ENCODE results near the gene NDNF. TPM values are rescaled to one million over a fixed set of nuclear protein-coding genes. Genes with fewer than 3 reads are reported as not detected.

The NDNF gene
- total RNA-seq, 1 donor from 2014 or later = 0.14 TPM

DNA sequence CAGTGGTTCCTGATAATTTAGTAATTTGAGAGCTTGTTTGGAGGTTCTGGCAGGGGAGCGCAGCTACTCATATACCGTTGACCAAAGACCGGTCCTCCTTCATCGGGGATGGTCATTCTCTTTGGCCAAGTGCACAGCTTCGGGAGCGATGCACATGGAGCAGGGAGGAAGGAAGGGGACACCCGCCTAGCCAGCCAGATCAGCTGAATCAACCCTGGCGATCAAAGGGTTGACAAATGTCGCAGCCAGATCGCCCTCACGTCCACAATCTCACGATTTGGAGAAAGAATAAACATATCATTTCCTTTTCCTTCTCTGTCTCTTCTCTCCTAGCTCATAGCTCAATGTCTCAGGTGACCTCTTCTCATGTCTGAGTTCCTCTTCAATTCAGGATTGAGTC is 11.1 kb downstream of the NDNF start:
- Mint-ChIP-seq H3K27ac (no peak overlapping the region), H3K9me3 (no peaks in the 10 kb centered on the region), H3K27me3 (peaks cover 71% of the 10 kb centered on the region), H3K4me1 (no peaks in the 10 kb centered on the region), H3K4me3 (no peak overlapping the region), H3K36me3 (ENCODE audit: low read depth) (no peaks in the 10 kb centered on the region)
- DNase-seq = no peak
- intact Hi-C loops (cut with micrococcal nuclease) = no loop called here

- Mint-ChIP-seq H3K4me3 (no peak overlapping the region), H3K27me3 (peaks cover 65% of the 10 kb centered on the region)
Observed at GRCh38 chr4:121057466-121057922, 14.8 kb downstream of the NDNF start.

GRCh38 chr4:121056066-121056465 is 16.3 kb downstream of the NDNF start:
- intact Hi-C loops (cut with micrococcal nuclease) = no loop called here
- H3K4me3 Mint-ChIP-seq = no peak overlapping the region
- H3K27me3 Mint-ChIP-seq = peaks cover 58% of the 10 kb centered on the region
- no peaks in the 10 kb centered on the region for H3K36me3 Mint-ChIP-seq (ENCODE audit: low read depth)
- DNase-seq = no peak
- no peak overlapping the region for H3K27ac Mint-ChIP-seq
- peaks cover 6% of the 10 kb centered on the region for H3K4me1 Mint-ChIP-seq
- no peaks in the 10 kb centered on the region for H3K9me3 Mint-ChIP-seq

More at GRCh38 chr4:121057466-121057922, 14.8 kb downstream of the NDNF start:
- Mint-ChIP-seq H3K36me3 (ENCODE audit: low read depth) (no peaks in the 10 kb centered on the region), H3K27ac (no peak overlapping the region), H3K9me3 (no peaks in the 10 kb centered on the region), H3K4me1 (peaks cover 6% of the 10 kb centered on the region)
- intact Hi-C loops (cut with micrococcal nuclease) = no loop called here
- DNase-seq = no peak

- no peak overlapping the region for H3K4me3 Mint-ChIP-seq
- no peak overlapping the region for H3K27ac Mint-ChIP-seq
- intact Hi-C loops (cut with micrococcal nuclease) = no loop called here
- no peak for DNase-seq
- H3K36me3 Mint-ChIP-seq (ENCODE audit: low read depth) = no peaks in the 10 kb centered on the region
- no peaks in the 10 kb centered on the region for H3K9me3 Mint-ChIP-seq
- peaks cover 53% of the 10 kb centered on the region for H3K27me3 Mint-ChIP-seq
- peaks cover 6% of the 10 kb centered on the region for H3K4me1 Mint-ChIP-seq
Observed at GRCh38 chr4:121054373-121054772, 18.0 kb downstream of the NDNF start.

DNA sequence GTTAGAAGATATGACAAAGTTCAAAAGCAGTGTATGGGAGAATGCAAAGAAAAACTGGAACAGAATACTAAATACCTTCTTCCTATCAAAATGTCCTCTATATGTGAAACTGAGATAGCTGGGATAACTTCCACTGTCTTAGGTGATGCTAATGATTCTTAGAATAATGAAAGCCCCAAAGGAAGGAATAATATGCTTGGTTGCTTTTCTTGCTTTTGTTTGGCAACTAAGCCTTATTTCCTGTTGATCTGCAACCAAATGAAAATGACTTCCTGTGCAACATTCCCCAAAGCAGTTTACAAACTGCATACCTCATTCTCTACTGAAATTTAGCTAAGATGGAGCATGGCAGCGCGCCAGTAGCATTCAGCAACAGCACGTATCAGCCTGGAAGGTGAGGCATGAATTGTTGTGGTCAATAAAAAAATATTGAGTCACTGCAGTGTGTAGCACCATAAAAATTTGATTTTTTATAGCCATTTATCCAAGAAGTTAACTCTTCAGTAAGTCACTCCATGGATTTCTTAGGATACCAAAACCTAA is 18.7 kb downstream of the NDNF start:
- no peaks in the 10 kb centered on the region for H3K9me3 Mint-ChIP-seq
- H3K27me3 Mint-ChIP-seq = peaks cover 55% of the 10 kb centered on the region
- H3K4me1 Mint-ChIP-seq = peaks cover 6% of the 10 kb centered on the region
- no peak overlapping the region for H3K27ac Mint-ChIP-seq
- no peaks in the 10 kb centered on the region for H3K36me3 Mint-ChIP-seq (ENCODE audit: low read depth)
- no peak for DNase-seq
- no peak overlapping the region for H3K4me3 Mint-ChIP-seq
- intact Hi-C loops (cut with micrococcal nuclease) = no loop called here

DNA sequence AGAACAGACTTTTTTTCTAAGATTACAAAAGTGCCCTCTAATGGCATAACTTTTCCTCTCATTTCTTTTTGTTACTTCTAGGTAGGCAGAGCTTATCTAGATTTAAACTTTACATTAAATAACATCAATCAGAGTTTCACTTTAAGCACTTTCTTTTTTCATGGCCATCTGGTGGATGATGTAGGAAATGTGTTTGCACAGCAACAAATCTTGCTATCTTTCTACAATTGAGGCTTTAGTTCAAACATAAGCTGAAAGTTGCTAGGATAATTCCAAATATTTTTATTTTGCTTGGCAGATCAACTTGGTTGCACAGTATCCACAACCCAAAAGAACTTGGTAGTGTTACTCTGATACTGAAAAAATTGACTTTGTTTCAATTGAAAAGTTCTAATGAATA is 22.0 kb downstream of the NDNF start:
- Mint-ChIP-seq H3K4me1 (peaks cover 6% of the 10 kb centered on the region), H3K27me3 (peaks cover 48% of the 10 kb centered on the region), H3K27ac (no peak overlapping the region), H3K4me3 (no peak overlapping the region), H3K36me3 (ENCODE audit: low read depth) (no peaks in the 10 kb centered on the region), H3K9me3 (no peaks in the 10 kb centered on the region)
- no peak for DNase-seq
- intact Hi-C loops (cut with micrococcal nuclease) = no loop called here

GRCh38 chr4:121049072-121049599 is 23.2 kb downstream of the NDNF start:
- no peak for DNase-seq

GRCh38 chr4:121048165-121048564 is 24.2 kb downstream of the NDNF start:
- DNase-seq = no peak
- intact Hi-C loops (cut with micrococcal nuclease) = no loop called here

More at GRCh38 chr4:121049072-121049599, 23.2 kb downstream of the NDNF start:
- H3K27ac Mint-ChIP-seq = no peak overlapping the region
- H3K27me3 Mint-ChIP-seq = peaks cover 46% of the 10 kb centered on the region
- H3K9me3 Mint-ChIP-seq = no peaks in the 10 kb centered on the region
- intact Hi-C loops (cut with micrococcal nuclease) = no loop called here
- no peaks in the 10 kb centered on the region for H3K36me3 Mint-ChIP-seq (ENCODE audit: low read depth)
- H3K4me3 Mint-ChIP-seq = no peak overlapping the region
- peaks cover 6% of the 10 kb centered on the region for H3K4me1 Mint-ChIP-seq

DNA sequence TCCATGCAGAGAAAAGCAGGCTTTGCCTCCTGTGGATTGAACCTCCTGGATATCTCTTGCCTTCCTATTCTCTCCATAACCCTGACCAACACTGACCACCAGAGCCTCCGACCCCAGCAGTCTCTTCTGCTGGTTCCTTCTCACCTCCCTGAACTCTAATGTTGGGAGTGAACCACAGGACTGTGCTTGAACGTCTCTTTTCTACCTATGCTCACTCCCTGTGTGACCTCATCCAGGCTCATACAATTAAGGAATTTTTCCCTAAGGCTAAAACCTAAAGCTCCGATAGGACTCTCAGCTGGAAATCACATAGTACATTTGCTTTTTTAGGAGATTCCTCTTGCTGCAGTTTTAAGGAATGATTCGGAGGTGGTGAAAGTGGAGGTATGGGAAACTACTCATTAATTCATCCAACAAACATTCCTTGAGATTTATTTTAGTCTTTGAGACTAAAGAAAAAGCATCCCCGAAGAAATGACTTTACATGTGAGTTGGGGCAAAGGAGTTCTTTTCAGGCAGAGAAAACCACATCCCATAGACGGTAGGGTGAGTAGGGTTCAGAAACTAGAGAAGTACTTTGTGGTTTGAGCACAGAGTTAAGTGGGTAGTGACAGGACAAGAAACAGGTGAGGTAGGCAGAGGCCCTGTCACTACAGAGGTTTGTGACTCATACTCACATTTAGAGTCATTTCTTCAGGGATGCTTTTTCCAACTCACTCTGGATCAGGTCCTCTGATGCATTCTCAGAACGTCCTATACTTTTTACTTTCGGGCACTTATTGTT is 30.8 kb downstream of the NDNF start:
- Mint-ChIP-seq H3K4me3 (no peak overlapping the region), H3K27me3 (peaks cover 49% of the 10 kb centered on the region), H3K4me1 (peaks cover 11% of the 10 kb centered on the region), H3K9me3 (no peaks in the 10 kb centered on the region), H3K36me3 (ENCODE audit: low read depth) (no peaks in the 10 kb centered on the region), H3K27ac (peak overlapping the region; percentile 0)
- intact Hi-C loops (cut with micrococcal nuclease) = loop anchor here (1.0 to 5.0 kb wide), 5 partner anchors 31 to 216 kb away; partner anchors contain the start of gene NDNF
- DNase-seq = peak; percentile 72

More at GRCh38 chr4:121048165-121048564, 24.2 kb downstream of the NDNF start:
- Mint-ChIP-seq H3K36me3 (ENCODE audit: low read depth) (no peaks in the 10 kb centered on the region), H3K4me3 (no peak overlapping the region), H3K9me3 (no peaks in the 10 kb centered on the region), H3K27ac (no peak overlapping the region), H3K4me1 (no peaks in the 10 kb centered on the region), H3K27me3 (peaks cover 48% of the 10 kb centered on the region)

- Mint-ChIP-seq H3K27ac (no peak overlapping the region), H3K9me3 (no peaks in the 10 kb centered on the region), H3K4me3 (no peak overlapping the region), H3K4me1 (no peaks in the 10 kb centered on the region), H3K36me3 (ENCODE audit: low read depth) (no peaks in the 10 kb centered on the region), H3K27me3 (peaks cover 26% of the 10 kb centered on the region)
- intact Hi-C loops (cut with micrococcal nuclease) = no loop called here
- DNase-seq = no peak
Observed at GRCh38 chr4:121034017-121034416, 38.3 kb downstream of the NDNF start.

DNA sequence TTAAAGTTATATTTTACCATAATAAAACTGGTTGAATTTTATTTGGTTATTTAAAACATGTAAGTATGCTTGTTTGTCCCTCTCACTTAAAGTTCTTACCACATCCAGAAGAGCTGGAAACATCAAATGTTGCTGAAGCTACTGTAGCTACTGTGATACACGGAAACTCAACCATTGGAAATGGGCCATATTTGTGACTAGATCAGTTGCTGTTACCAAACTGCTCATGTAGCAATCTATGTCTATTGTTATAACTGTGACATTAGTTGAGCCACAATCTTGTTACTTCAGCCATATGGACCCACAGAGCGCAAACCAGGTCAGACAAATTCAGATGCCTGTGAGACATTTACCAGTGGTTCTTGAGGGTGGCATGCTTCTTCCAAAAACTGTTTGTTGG is 41.6 kb downstream of the NDNF start:
- Mint-ChIP-seq H3K4me3 (no peak overlapping the region), H3K4me1 (no peaks in the 10 kb centered on the region), H3K27ac (no peak overlapping the region), H3K9me3 (no peaks in the 10 kb centered on the region), H3K36me3 (ENCODE audit: low read depth) (no peaks in the 10 kb centered on the region), H3K27me3 (peaks cover 29% of the 10 kb centered on the region)
- DNase-seq = no peak
- intact Hi-C loops (cut with micrococcal nuclease) = no loop called here

GRCh38 chr4:121030131-121030530 is 42.2 kb downstream of the NDNF start:
- no peak overlapping the region for H3K4me3 Mint-ChIP-seq
- intact Hi-C loops (cut with micrococcal nuclease) = no loop called here
- H3K27me3 Mint-ChIP-seq = peaks cover 32% of the 10 kb centered on the region
- no peak overlapping the region for H3K27ac Mint-ChIP-seq
- DNase-seq = no peak
- H3K36me3 Mint-ChIP-seq (ENCODE audit: low read depth) = no peaks in the 10 kb centered on the region
- H3K9me3 Mint-ChIP-seq = no peaks in the 10 kb centered on the region
- no peaks in the 10 kb centered on the region for H3K4me1 Mint-ChIP-seq

GRCh38 chr4:121026034-121026433 is 46.3 kb downstream of the NDNF start:
- Mint-ChIP-seq H3K27ac (no peak overlapping the region), H3K9me3 (peaks cover 3% of the 10 kb centered on the region), H3K4me1 (no peaks in the 10 kb centered on the region), H3K36me3 (ENCODE audit: low read depth) (no peaks in the 10 kb centered on the region), H3K27me3 (peaks cover 18% of the 10 kb centered on the region), H3K4me3 (no peak overlapping the region)
- DNase-seq = no peak
- intact Hi-C loops (cut with micrococcal nuclease) = no loop called here

GRCh38 chr4:121025540-121025939 is 46.8 kb downstream of the NDNF start:
- DNase-seq = no peak
- Mint-ChIP-seq H3K9me3 (peaks cover 3% of the 10 kb centered on the region), H3K36me3 (ENCODE audit: low read depth) (no peaks in the 10 kb centered on the region), H3K4me3 (no peak overlapping the region), H3K27me3 (peaks cover 16% of the 10 kb centered on the region), H3K27ac (no peak overlapping the region), H3K4me1 (no peaks in the 10 kb centered on the region)
- intact Hi-C loops (cut with micrococcal nuclease) = no loop called here
